HEK293T (cell line): ENCODE results near the gene DESI1.
"Not testable (repeated sequence)": the region's sequence is repeated elsewhere in the genome, so short reads cannot be mapped to it uniquely, and the experiment has no call there.

Source experiments
- CTCF ChIA-PET: fragments of 350-600 bp; formaldehyde crosslinking; extraction: SDS; loops from one replicate; lab custom pipeline; 2021; ENCODE audit warnings: antibody characterized with exemption, inconsistent platforms; lab: Yijun Ruan, JAX
- POLR2A ChIA-PET: fragments of 350-600 bp; formaldehyde crosslinking; extraction: SDS; loops from one replicate; lab custom pipeline; 2020; ENCODE audit warnings: antibody characterized with exemption, inconsistent platforms; lab: Yijun Ruan, JAX
- DNase-seq: peaks from one replicate; pipeline ENCODE4 v3.0.0; 2012; ENCODE audit warnings: mixed read lengths; ENCODE audit errors: extremely low spot score
- ARNT ChIP-seq: fragments of 450-650 bp; IDR thresholded peaks from 2 replicates; pipeline ENCODE4 v1.6.1; 2017; ENCODE audit warnings: mild to moderate bottlenecking
- BHLHE40 ChIP-seq: fragments of 450-650 bp; IDR thresholded peaks from 2 replicates; pipeline ENCODE4 v1.6.1; 2016; ENCODE audit warnings: mild to moderate bottlenecking, moderate library complexity, borderline replicate concordance
- CTBP1 ChIP-seq: fragments of 450-650 bp; IDR thresholded peaks from 2 replicates; pipeline ENCODE4 v1.6.1; 2016; ENCODE audit warnings: borderline replicate concordance
- ELF4 ChIP-seq: fragments of 450-650 bp; IDR thresholded peaks from 2 replicates; pipeline ENCODE4 v1.6.1; 2017; ENCODE audit warnings: antibody characterized with exemption
- FOXA1 ChIP-seq: fragments of 450-650 bp; IDR thresholded peaks from 2 replicates; pipeline ENCODE4 v1.6.1; 2016; ENCODE audit warnings: mild to moderate bottlenecking
- FOXK2 ChIP-seq: fragments of 450-650 bp; IDR thresholded peaks from 2 replicates; pipeline ENCODE4 v1.6.1; 2016; ENCODE audit warnings: mild to moderate bottlenecking
- FOXM1 ChIP-seq: fragments of 450-650 bp; IDR thresholded peaks from 2 replicates; pipeline ENCODE4 v1.6.1; 2017; ENCODE audit warnings: mild to moderate bottlenecking, borderline replicate concordance
- HDGF ChIP-seq: fragments of 450-650 bp; IDR thresholded peaks from 2 replicates; pipeline ENCODE4 v1.6.1; 2017; ENCODE audit warnings: antibody characterized with exemption, borderline replicate concordance
- L3MBTL2 ChIP-seq: fragments of 450-650 bp; conservative IDR thresholded peaks from 2 replicates; pipeline ENCODE4 v1.6.1; 2016; ENCODE audit warnings: mild to moderate bottlenecking
- LEF1 ChIP-seq: fragments of 450-650 bp; IDR thresholded peaks from 2 replicates; pipeline ENCODE4 v1.6.1; 2017; ENCODE audit warnings: mild to moderate bottlenecking, borderline replicate concordance
- NFRKB ChIP-seq: fragments of 450-650 bp; IDR thresholded peaks from 2 replicates; pipeline ENCODE4 v1.6.1; 2016; ENCODE audit warnings: mild to moderate bottlenecking, moderate library complexity
- SP1 ChIP-seq: fragments of 450-650 bp; IDR thresholded peaks from 2 replicates; pipeline ENCODE4 v1.6.1; 2017
- SUZ12 ChIP-seq: fragments of 450-650 bp; IDR thresholded peaks from 2 replicates; pipeline ENCODE4 v1.6.1; 2016; ENCODE audit warnings: mild to moderate bottlenecking
- TARDBP ChIP-seq: fragments of 450-650 bp; IDR thresholded peaks from 2 replicates; pipeline ENCODE4 v1.6.1; 2016
- ZNF384 ChIP-seq: fragments of 450-650 bp; IDR thresholded peaks from 2 replicates; pipeline ENCODE4 v1.6.1; 2016
- TF ChIP-seq, protein P1 (sequence below): fragments of 450-650 bp; IDR thresholded peaks from 2 replicates; pipeline ENCODE4 v1.6.1; 2016

The DESI1 gene

DNA sequence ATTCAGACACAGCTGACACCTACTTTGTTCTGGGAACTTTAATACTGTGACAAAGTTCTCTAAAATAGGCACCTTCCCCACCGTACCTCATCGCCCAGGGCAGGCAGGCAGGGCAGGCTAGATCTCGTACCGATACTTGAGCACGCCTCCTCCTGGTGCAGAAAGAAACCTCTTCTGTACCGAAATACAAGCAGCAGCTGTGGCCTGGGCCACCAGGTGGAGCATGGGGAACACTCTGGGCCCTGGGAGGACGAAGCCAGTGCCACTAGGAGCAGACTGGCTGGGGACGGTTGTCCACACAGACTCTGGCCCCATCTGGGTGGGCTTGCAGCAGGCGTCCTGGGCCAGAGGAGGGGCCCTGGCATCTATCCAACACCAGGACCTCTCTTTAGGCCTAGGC, 44.0 kb downstream of the DESI1 start:
- CTCF ChIA-PET = interaction anchor here (0.7 to 1.8 kb wide), 5 partner anchors 11 to 23 kb away, joined by 3 to 12 read pairs (median 8); partner anchors contain the start of gene PMM1
- peak; percentile 78 for DNase-seq
- TF ChIP-seq LEF1 = no peak
- no peak for TF ChIP-seq SP1
- no peak for TF ChIP-seq ELF4
- no peak for TF ChIP-seq FOXM1
- no peak for TF ChIP-seq HDGF
- TF ChIP-seq ARNT = no peak
- TF ChIP-seq FOXK2 = no peak
- TF ChIP-seq SUZ12 = no peak
- TF ChIP-seq, protein P1, sequence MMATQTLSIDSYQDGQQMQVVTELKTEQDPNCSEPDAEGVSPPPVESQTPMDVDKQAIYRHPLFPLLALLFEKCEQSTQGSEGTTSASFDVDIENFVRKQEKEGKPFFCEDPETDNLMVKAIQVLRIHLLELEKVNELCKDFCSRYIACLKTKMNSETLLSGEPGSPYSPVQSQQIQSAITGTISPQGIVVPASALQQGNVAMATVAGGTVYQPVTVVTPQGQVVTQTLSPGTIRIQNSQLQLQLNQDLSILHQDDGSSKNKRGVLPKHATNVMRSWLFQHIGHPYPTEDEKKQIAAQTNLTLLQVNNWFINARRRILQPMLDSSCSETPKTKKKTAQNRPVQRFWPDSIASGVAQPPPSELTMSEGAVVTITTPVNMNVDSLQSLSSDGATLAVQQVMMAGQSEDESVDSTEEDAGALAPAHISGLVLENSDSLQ = no peak
- no peak for TF ChIP-seq BHLHE40
- TF ChIP-seq NFRKB = no peak
- TF ChIP-seq L3MBTL2 = no peak
- no peak for TF ChIP-seq TARDBP
- TF ChIP-seq ZNF384 = no peak
- POLR2A ChIA-PET = interaction anchor here (1.6 to 2.2 kb wide), 3 partner anchors 13 to 45 kb away, joined by 4 to 14 read pairs (median 5); partner anchors contain the start of genes CSDC2, PMM1 and XRCC6

DNA sequence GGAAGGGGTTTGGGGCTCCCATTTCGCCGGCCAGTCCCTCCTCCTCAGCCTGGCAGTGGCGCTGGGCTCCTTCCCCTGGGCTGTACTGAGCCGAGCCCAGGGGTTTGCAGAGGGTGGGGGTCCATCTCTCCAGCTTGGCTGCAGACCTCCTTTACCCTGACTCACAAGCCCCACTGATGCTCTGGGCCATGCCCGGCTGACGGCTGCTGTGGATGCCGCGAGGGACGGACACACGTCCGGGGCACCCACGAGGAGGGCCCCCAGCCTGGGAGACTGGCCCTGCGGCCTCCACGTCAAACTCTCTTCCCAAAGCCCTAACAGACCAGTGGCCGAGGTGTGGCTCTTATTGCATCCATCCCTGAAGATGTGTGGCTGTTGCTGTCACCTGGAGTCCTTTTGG, 45.3 kb downstream of the DESI1 start:
- DNase-seq = no peak
- ChIA-PET POLR2A (interaction anchor here (1.4 to 1.6 kb wide), 2 partner anchors 14 to 15 kb away, joined by 3 to 7 read pairs; partner anchors contain the start of genes CSDC2 and PMM1), CTCF (no interaction called here)
- TF ChIP-seq, protein P1 = no peak
- TF ChIP-seq SUZ12 (no peak), SP1 (no peak), TARDBP (no peak), ZNF384 (no peak), NFRKB (no peak), ARNT (no peak), LEF1 (no peak), FOXM1 (no peak), HDGF (no peak), BHLHE40 (no peak), FOXK2 (no peak), FOXA1 (no peak)

DNA sequence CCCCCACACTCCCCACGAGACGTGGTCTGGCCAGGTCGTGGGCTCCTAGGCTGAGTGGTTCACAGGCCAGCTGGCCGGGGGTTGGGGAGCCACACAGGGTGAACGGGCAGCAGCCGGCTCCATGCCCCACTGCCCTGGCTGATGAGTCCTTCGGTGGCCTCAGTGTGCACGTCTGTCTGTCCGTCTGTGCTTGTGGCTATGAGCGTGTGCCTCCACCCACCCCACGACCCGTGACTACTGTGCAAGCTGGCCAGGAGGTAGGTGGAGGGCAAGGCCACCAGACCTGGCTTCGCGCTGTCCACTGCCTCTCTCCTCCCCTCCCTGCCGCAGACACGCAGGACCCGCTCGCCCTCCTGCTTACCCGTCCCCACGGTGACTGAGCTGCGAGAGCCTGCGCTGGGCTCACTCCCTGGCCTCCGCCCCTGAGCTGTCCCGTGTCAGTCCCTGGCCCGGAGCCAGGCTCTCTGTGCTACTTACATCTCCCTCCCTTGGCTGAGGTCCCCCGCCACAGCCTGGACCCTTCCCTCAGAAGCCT, 45.9 kb downstream of the DESI1 start:
- no peak for DNase-seq
- CTCF ChIA-PET = interaction anchor here (0.5 kb wide), 1 partner anchor 32 kb away, joined by 3 read pairs; no protein-coding TSS in a partner anchor
- TF ChIP-seq ARNT (no peak), ELF4 (no peak), BHLHE40 (no peak), CTBP1 (no peak), ZNF384 (no peak), LEF1 (no peak), TARDBP (no peak), L3MBTL2 (no peak), FOXA1 (no peak), SP1 (no peak)
- TF ChIP-seq, protein P1 = no peak
- POLR2A ChIA-PET = interaction anchor here (1.4 to 1.6 kb wide), 2 partner anchors 15 kb away, joined by 3 to 7 read pairs; partner anchors contain the start of genes CSDC2 and PMM1

DNA sequence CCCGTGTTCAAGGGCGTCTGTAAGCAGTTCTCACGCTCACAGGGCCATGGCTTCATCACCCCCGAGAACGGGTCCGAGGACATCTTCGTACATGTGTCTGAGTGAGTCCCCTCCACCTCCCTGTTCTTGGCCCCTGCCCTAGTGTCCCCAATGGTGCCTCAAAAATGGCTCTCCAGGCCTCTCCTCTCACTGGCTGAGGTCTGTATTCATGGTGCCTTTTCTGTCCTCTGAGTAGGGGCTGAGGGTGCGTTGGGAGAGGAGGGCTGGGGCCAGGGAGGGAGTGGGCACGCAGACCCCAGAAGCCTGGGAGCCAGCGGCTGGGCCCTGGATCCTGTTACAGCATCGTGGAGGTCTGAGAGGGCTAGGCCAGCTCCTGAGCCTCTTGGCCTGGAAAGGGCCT, 47.2 kb downstream of the DESI1 start:
- no peak for DNase-seq
- TF ChIP-seq NFRKB (no peak), FOXM1 (no peak), LEF1 (no peak), FOXA1 (no peak), SUZ12 (no peak), HDGF (no peak), L3MBTL2 (no peak), SP1 (no peak), ZNF384 (no peak), FOXK2 (no peak), BHLHE40 (no peak), TARDBP (no peak), CTBP1 (no peak), ELF4 (no peak), ARNT (no peak)
- TF ChIP-seq, protein P1 = no peak
- ChIA-PET POLR2A (interaction anchor here (1.0 to 1.6 kb wide), 2 partner anchors 11 to 16 kb away, joined by 3 to 7 read pairs; partner anchors contain the start of gene PMM1), CTCF (no interaction called here)

DNA sequence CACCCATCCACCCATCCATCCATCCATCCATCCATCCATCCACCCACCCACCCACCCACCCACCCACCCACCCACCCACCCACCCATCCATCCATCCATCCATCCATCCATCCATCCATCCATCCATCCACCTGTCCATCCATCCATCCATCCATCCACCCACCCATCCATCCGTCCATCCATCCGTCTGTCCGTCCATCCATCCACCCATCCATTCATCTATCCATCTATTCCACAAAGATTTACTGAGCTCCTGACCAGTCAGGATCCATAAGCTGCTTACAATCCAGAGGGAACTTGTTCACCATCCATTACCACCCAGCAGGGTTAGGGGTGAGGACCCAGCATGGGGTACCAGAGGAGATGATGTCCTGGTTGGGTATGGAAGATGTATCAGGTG, 48.5 kb downstream of the DESI1 start:
- CTCF ChIA-PET, DNase-seq: not testable (repeated sequence)
- POLR2A ChIA-PET = interaction anchor here (1.6 kb wide), 1 partner anchor 17 kb away, joined by 7 read pairs; the partner anchor contains the start of gene PMM1
